ENCODE data around the gene MVD. TPM values are rescaled to one million over a fixed set of nuclear protein-coding genes. Genes with fewer than 3 reads are reported as not detected.

Gene MVD
- polyA plus RNA-seq, 3 donors: 9.0 to 17.9 (median 12.2) TPM

GRCh38 chr16:88676502-88677242 lies 13.8 kb upstream of the MVD start:
- no peaks in the 10 kb centered on the region for H3K27me3 ChIP-seq (ENCODE audit: control insufficient read depth in 2 of 2, insufficient read depth in 2 of 2, low read length in 2 of 2)
- peaks cover 7% of the 10 kb centered on the region for H4K20me1 ChIP-seq (ENCODE audit: insufficient read depth, low read length)
- H3K9me3 Mint-ChIP-seq: no peaks in the 10 kb centered on the region
- DNase-seq: no peak
- H3K27ac ChIP-seq (ENCODE audit: low read depth in 1 of 2, low read length in 2 of 2): no peak overlapping the region
- TF ChIP-seq CTCF (IDR thresholded peaks at IDR 0.05): no peak
- no peak overlapping the region for H3K4me3 ChIP-seq (replicated peaks in 1 of 3; ENCODE audit: low read depth in 2 of 3, low read length in 3 of 3)
- intact Hi-C loops (cut with micrococcal nuclease): no loop called here
- H3K9me3 ChIP-seq (replicated peaks in 1 of 2; ENCODE audit: control insufficient read depth in 1 of 2, insufficient read depth in 1 of 2, low read length in 2 of 2): no peaks in the 10 kb centered on the region
- H3K4me1 Mint-ChIP-seq: peaks cover 16% of the 10 kb centered on the region
- H3K36me3 Mint-ChIP-seq: peaks cover 32 to 62% of the 10 kb centered on the region in 2 donors
- H3K36me3 ChIP-seq (replicated peaks in 1 of 2; ENCODE audit: control insufficient read depth in 1 of 2, insufficient read depth in 2 of 2, low read length in 2 of 2): peaks cover 38% of the 10 kb centered on the region in 2 donors
- H3K4me3 Mint-ChIP-seq: no peak overlapping the region
- no peak overlapping the region for H3K27ac Mint-ChIP-seq
- 95% methylated on average over 19 of the region's 22 CpGs for WGBS (ENCODE audit: insufficient coverage)
- no peaks in the 10 kb centered on the region for H3K79me2 ChIP-seq (ENCODE audit: insufficient read depth, low read length)
- peaks cover 18 to 20% of the 10 kb centered on the region in 2 donors for H3K4me1 ChIP-seq (ENCODE audit: control insufficient read depth in 1 of 2, insufficient read depth in 2 of 2, low read length in 2 of 2)
- no peak overlapping the region for H3K9ac ChIP-seq (ENCODE audit: insufficient read depth, low read length, poor library complexity, severe bottlenecking)
- H3K4me2 ChIP-seq (replicated peaks; ENCODE audit: extremely low read depth, low read length, poor library complexity, severe bottlenecking): no peak overlapping the region
- no peaks in the 10 kb centered on the region for H3K27me3 Mint-ChIP-seq (ENCODE audit: low read depth in 3 of 3)
- H2AFZ ChIP-seq (ENCODE audit: insufficient read depth, low read depth, low read length, poor library complexity, severe bottlenecking): no peak overlapping the region

- Mint-ChIP-seq H3K27me3 (ENCODE audit: low read depth in 3 of 3) (peaks cover 0 to 5% (median 2%) of the 10 kb centered on the region in 3 donors), H3K36me3 (peaks cover 22 to 45% of the 10 kb centered on the region in 2 donors), H3K4me3 (no peak overlapping the region), H3K4me1 (no peaks in the 10 kb centered on the region), H3K27ac (peak overlapping the region in 1 of 7 donors; percentile 36), H3K9me3 (peaks cover 0 to 2% (median 0%) of the 10 kb centered on the region in 7 donors)
- Histone ChIP-seq H4K20me1 (ENCODE audit: insufficient read depth, low read length) (peaks cover 7% of the 10 kb centered on the region), H3K4me3 (replicated peaks in 1 of 3; ENCODE audit: low read depth in 2 of 3, low read length in 3 of 3) (no peak overlapping the region), H3K27me3 (ENCODE audit: control insufficient read depth in 2 of 2, insufficient read depth in 2 of 2, low read length in 2 of 2) (no peaks in the 10 kb centered on the region), H3K27ac (ENCODE audit: low read depth in 1 of 2, low read length in 2 of 2) (no peak overlapping the region), H3K4me1 (ENCODE audit: control insufficient read depth in 1 of 2, insufficient read depth in 2 of 2, low read length in 2 of 2) (no peaks in the 10 kb centered on the region), H3K9me3 (replicated peaks in 1 of 2; ENCODE audit: control insufficient read depth in 1 of 2, insufficient read depth in 1 of 2, low read length in 2 of 2) (no peaks in the 10 kb centered on the region), H2AFZ (ENCODE audit: insufficient read depth, low read depth, low read length, poor library complexity, severe bottlenecking) (no peak overlapping the region), H3K9ac (ENCODE audit: insufficient read depth, low read length, poor library complexity, severe bottlenecking) (no peak overlapping the region), H3K4me2 (replicated peaks; ENCODE audit: extremely low read depth, low read length, poor library complexity, severe bottlenecking) (no peak overlapping the region), H3K36me3 (replicated peaks in 1 of 2; ENCODE audit: control insufficient read depth in 1 of 2, insufficient read depth in 2 of 2, low read length in 2 of 2) (peaks cover 26 to 33% of the 10 kb centered on the region in 2 donors), H3K79me2 (ENCODE audit: insufficient read depth, low read length) (no peaks in the 10 kb centered on the region)
- intact Hi-C loops (cut with micrococcal nuclease): no loop called here
- DNase-seq: no peak
- TF ChIP-seq CTCF (IDR thresholded peaks at IDR 0.05): no peak
- 95% methylated on average over 9 of the region's 19 CpGs for WGBS (ENCODE audit: insufficient coverage)
Observed at GRCh38 chr16:88673716-88674379, 11.0 kb upstream of the MVD start.

Measured in CD14-positive monocyte (primary cell).